ENCODE data around the gene VDR.
A peak's percentile ranks its signal among the peaks of the same experiment; 100 is the strongest.

The VDR gene

DNA sequence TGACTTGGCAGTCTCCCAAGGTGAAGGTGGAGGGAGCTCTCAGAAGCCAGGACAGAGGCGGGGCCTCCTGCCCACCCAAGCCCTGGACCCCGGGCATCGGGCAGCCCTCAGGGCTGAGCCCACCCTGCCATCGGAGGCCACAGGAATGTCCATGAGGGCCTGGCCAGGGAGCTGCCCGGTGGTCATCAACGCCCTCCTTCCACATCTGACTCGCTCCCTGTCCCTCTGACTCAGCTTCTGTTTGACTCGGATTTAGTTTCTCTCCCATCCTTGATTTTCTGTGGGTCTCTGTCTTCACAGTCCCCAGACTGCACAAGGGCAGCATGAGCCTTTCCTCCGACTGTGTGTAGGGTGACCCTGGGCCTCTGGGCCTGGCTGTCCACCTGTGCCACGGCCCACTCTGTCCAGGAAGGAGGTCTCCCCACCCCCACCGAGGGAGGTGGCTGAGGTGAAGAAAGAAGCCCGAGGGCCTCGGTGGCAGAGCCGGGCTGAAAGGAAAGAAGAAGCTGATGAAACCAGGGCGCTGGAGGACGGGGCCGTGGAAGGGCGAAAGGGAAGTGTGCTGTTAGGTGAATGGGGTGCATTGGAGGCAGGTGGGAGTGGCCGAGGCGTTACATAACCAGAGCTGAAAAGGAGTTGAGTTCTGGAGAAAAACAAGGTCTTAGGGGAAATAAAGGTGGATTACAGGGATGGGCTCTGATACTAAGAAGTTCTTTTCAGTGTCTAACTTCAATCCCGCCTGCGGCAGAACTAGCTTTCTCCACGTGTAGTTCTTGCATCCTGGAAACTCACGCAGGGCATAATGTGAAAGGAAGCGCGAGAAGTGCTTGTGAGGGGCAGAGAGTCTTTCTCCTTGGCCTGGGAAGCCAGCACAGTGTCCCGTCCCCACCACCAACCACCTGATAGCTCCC, 41.9 kb upstream of the VDR start:
- H3K4me1 Mint-ChIP-seq: peaks cover 59% of the 10 kb centered on the region
- peak overlapping the region; percentile 18 to 37 (median 32) for H3K4me3 Mint-ChIP-seq
- H3K27me3 Mint-ChIP-seq (ENCODE audit: low read depth): peaks cover 14% of the 10 kb centered on the region
- TF ChIP-seq, protein P1, sequence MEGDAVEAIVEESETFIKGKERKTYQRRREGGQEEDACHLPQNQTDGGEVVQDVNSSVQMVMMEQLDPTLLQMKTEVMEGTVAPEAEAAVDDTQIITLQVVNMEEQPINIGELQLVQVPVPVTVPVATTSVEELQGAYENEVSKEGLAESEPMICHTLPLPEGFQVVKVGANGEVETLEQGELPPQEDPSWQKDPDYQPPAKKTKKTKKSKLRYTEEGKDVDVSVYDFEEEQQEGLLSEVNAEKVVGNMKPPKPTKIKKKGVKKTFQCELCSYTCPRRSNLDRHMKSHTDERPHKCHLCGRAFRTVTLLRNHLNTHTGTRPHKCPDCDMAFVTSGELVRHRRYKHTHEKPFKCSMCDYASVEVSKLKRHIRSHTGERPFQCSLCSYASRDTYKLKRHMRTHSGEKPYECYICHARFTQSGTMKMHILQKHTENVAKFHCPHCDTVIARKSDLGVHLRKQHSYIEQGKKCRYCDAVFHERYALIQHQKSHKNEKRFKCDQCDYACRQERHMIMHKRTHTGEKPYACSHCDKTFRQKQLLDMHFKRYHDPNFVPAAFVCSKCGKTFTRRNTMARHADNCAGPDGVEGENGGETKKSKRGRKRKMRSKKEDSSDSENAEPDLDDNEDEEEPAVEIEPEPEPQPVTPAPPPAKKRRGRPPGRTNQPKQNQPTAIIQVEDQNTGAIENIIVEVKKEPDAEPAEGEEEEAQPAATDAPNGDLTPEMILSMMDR (IDR thresholded peaks at IDR 0.05; ENCODE audit: unreplicated experiment in 3 of 3): no peak
- H3K27ac Mint-ChIP-seq: peak overlapping the region; percentile 87 to 95 (median 94)
- H3K9me3 Mint-ChIP-seq: no peaks in the 10 kb centered on the region
- H3K36me3 Mint-ChIP-seq (ENCODE audit: low read depth): no peaks in the 10 kb centered on the region

- peaks cover 63% of the 10 kb centered on the region for H3K4me1 Mint-ChIP-seq
- peak overlapping the region in 1 of 3 experiments; percentile 26 for H3K27ac Mint-ChIP-seq
- TF ChIP-seq, protein P1 (IDR thresholded peaks at IDR 0.05; ENCODE audit: unreplicated experiment in 3 of 3): no peak
- no peaks in the 10 kb centered on the region for H3K9me3 Mint-ChIP-seq
- peaks cover 14% of the 10 kb centered on the region for H3K27me3 Mint-ChIP-seq (ENCODE audit: low read depth)
- H3K36me3 Mint-ChIP-seq (ENCODE audit: low read depth): no peaks in the 10 kb centered on the region
- no peak overlapping the region for H3K4me3 Mint-ChIP-seq
Measured at GRCh38 chr12:47945341-47945728, 40.5 kb upstream of the VDR start.

DNA sequence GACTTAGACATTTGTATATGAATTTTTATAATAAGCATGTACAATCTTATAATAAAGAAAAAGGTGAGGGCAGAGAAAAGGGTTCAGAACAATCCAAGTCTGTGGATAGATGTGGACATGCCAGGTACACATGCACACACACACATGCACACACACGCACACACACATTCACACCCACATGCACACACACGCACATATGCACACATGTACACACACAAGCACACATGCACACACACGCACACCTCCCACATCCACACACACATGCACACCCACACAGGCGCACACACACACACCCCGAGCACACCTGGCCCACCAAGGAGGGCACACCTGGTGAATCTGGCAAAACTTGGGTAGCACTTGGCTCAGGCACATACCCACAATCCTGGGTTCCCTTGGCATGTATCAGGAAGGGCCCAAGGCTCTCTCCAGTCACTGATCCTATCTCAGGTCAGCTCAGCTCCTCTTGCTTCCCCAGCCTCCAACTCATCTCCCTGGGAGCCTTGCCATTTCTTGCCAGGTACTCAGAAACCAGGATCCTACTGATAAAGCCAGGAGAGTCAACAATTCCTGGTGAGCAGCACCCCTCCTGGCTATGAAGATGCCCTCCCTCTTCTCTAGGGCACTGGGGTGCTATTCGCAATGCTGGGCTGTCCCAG, 40.0 kb upstream of the VDR start:
- H3K36me3 Mint-ChIP-seq (ENCODE audit: low read depth): no peaks in the 10 kb centered on the region
- H3K4me1 Mint-ChIP-seq: peaks cover 62% of the 10 kb centered on the region
- no peak overlapping the region for H3K4me3 Mint-ChIP-seq
- H3K27ac Mint-ChIP-seq: peak overlapping the region in 1 of 3 experiments; percentile 26
- peaks cover 14% of the 10 kb centered on the region for H3K27me3 Mint-ChIP-seq (ENCODE audit: low read depth)
- TF ChIP-seq, protein P1 (IDR thresholded peaks at IDR 0.05; ENCODE audit: unreplicated experiment in 3 of 3): no peak
- no peaks in the 10 kb centered on the region for H3K9me3 Mint-ChIP-seq

- Mint-ChIP-seq H3K4me1 (peaks cover 52% of the 10 kb centered on the region), H3K27ac (peak overlapping the region; percentile 33 to 66 (median 55)), H3K4me3 (no peak overlapping the region), H3K9me3 (no peaks in the 10 kb centered on the region), H3K36me3 (ENCODE audit: low read depth) (no peaks in the 10 kb centered on the region), H3K27me3 (ENCODE audit: low read depth) (peaks cover 9% of the 10 kb centered on the region)
- TF ChIP-seq, protein P1 (IDR thresholded peaks at IDR 0.05; ENCODE audit: unreplicated experiment in 3 of 3): no peak
Measured at GRCh38 chr12:47943623-47944340, 39.0 kb upstream of the VDR start.

DNA sequence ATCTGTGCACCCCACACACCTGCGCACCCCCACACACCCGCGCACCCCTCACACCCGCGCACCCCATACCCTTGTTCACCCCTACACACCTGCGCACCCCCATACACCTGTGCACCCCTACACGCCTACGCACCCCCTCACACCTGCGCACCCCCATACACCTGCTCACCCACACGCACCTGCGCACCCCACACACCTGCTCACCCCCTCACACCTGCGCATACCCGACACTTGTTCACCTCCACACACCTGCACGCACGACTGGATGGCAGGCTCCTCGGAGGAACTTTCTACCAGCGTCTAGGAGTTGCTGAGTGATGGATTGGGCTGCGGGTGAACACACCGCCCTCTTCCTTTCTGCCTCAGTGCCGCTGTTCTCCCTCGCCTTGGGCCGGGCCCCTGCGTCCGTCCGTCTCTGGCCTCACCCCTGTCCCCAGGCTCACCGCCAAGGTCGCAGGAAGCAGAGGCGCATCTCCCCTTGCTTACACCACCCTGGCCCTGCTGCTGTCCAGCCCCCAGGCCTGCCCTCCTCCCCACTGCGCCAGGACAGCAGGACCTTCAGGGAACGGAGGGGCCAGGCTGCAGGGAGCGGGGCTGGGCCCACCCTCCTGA, 37.9 kb upstream of the VDR start:
- TF ChIP-seq, protein P1 (IDR thresholded peaks at IDR 0.05; ENCODE audit: unreplicated experiment in 3 of 3): no peak
- H3K9me3 Mint-ChIP-seq: no peaks in the 10 kb centered on the region
- peaks cover 9% of the 10 kb centered on the region for H3K27me3 Mint-ChIP-seq (ENCODE audit: low read depth)
- H3K36me3 Mint-ChIP-seq (ENCODE audit: low read depth): no peaks in the 10 kb centered on the region
- H3K4me1 Mint-ChIP-seq: peaks cover 44% of the 10 kb centered on the region
- peak overlapping the region in 1 of 3 experiments; percentile 55 for H3K27ac Mint-ChIP-seq
- H3K4me3 Mint-ChIP-seq: peak overlapping the region in 1 of 3 experiments; percentile 43
